HG02981 (cell line): ENCODE results near the gene TMEM169.
A peak's percentile ranks its signal among the peaks of the same experiment; 100 is the strongest.
"Not testable (repeated sequence)": the region's sequence is repeated elsewhere in the genome, so short reads cannot be mapped to it uniquely, and the experiment has no call there.

Experiments used
- ATAC-seq: cut with Tn5 transposase; IDR thresholded peaks from one replicate; pipeline ENCODE4 v1.9.1; 2021; ENCODE audit warnings: mild to moderate bottlenecking, moderate library complexity; ENCODE audit not compliant: unreplicated experiment

TMEM169 gene

DNA sequence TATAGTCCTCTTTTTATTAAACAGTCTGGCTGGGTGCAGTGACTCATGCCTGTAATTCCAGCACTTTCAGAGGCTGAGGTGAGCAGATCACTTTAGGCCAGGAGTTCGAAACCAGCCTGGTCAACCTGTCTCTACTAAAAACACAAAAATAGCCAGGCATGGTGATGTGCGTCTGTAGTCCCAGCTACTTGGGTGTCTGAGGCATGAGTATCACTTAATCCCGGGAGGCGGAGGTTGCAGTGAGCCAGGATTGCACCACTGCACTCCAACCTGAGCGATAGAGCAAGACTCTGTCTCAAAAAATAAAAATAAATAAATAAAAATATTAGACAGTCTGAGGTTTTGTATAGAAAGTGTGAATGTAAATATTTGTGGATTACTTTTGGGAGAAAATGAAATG is 45.2 kb downstream of the TMEM169 start:
- no peak for ATAC-seq

GRCh38 chr2:216130346-216130971 is 48.7 kb downstream of the TMEM169 start:
- ATAC-seq = no peak

DNA sequence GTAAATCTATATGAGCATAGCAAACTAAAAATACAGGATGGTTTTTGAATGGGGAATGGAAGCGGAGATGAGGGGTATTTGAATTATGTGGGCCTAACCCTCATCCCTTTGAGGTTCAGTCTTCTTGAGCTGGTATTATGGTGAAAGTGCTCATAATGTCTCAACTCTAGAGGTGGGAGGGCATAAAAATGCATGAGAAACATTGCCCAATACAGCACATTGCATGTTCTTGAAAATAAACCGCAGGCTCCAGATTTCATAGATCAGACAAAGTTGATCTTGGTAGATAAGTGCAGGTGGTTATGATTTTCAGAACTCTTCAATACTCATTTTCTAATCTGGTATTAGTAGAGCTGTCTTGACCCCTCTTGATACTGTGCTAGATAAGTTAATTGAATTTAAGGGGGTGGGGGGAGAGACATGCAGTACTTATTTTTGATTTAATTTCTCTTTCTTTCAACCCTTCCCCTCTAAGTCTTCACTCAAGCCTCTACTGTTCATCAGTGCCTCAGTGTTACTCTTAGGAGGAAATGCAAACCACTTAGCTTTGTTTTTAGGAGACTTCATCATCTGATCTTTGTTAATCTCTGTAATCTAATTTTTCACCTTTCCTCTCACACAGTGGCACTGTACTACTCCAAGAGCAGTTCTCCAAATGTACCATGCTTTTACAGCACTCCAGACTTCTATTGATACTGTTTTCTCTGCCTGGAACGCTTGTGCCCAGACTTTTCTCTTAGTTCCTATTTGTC is 49.6 kb downstream of the TMEM169 start:
- ATAC-seq = no peak

DNA sequence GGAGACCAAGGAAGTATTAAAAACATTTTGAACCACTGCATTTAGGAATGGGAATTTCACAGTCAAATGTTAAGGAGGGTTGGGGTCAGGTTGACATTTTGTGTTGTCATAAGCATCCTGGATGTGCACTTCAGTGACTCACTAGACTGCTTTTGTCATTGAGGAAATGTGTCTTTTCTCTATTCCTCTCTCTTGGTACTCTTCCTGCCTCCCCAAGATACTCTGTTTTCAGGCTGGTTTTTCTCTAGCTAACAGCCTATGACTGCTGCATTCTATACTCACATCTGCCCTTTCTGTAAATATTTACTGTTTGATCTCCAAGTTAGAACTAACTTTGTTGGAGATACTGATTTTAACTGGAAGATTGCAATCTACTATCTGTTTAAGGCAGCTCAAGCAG is 50.9 kb downstream of the TMEM169 start:
- no peak for ATAC-seq

DNA sequence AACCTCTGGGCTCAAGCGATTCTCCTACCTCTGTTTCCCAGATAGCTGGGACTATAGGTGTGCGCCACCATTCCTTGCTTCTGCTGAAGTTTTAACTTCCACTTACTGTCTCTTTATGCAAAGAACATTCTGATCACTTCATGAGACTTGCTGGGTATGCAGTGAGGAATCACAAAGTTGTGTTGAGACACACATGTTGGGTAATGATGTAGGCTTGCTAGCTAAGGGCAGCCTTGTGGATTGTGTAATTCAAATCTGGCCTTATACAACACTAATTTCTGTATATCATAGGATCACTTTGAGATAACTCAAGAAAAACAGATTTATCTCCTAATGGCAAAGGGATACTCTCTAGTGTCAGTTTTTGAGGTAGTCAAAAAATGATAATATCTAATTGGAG is 51.7 kb downstream of the TMEM169 start:
- ATAC-seq = no peak

DNA sequence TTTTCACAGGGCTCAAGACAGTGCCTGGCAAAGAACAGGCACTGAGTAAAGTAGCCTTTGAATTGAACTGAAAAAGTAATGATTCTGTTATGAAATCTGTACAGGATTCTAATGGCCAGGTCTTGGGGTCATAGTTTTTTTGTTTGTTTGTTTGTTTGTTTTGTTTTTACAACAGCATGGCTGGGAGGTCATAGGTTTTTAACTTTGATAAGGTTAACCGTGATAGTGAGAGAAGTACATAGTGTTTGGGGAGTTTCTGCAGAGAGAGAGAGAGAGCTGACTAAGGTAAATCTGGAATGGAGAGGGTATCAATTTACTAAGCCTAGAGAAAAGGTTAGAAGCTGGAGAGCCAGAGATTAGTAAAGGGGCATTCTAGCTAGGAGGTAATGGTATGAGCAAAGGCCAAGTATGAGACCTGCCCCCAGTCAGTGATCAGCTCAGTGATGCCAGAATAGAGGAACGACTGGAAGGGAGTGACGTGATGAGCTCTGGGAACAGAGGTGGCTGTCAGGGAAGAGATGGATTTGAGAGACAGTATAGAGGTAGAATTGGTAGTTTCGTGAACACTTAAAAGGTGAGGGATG is 53.3 kb downstream of the TMEM169 start:
- ATAC-seq = no peak

- ATAC-seq = no peak
Observed at GRCh38 chr2:216139884-216140283, 58.2 kb downstream of the TMEM169 start.

- not testable (repeated sequence) for ATAC-seq
Observed at GRCh38 chr2:216141516-216141915, 59.8 kb downstream of the TMEM169 start.

- ATAC-seq = peak; percentile 98
Observed at GRCh38 chr2:216142540-216142939, 60.8 kb downstream of the TMEM169 start.

- no peak for ATAC-seq
Observed at GRCh38 chr2:216144372-216144771, 62.7 kb downstream of the TMEM169 start.

DNA sequence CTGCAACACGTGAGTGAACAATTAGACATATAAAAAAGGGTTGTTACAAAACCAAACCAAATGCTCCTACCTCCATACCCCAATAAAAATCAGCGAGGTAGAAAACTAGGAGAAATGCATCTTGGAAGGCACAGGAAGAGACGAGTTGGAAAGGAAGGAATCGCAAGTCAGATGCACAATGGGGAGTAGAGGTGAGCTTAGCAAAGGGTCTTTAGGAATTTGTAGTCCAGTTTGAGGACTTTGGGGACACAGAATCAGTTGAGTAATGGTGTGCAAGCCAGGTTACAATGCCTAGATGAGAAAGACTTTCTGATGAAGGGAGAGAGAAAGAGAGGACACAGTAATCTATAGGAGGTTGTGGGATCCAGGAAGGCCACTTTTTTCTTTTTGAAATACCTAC is 63.1 kb downstream of the TMEM169 start:
- no peak for ATAC-seq

DNA sequence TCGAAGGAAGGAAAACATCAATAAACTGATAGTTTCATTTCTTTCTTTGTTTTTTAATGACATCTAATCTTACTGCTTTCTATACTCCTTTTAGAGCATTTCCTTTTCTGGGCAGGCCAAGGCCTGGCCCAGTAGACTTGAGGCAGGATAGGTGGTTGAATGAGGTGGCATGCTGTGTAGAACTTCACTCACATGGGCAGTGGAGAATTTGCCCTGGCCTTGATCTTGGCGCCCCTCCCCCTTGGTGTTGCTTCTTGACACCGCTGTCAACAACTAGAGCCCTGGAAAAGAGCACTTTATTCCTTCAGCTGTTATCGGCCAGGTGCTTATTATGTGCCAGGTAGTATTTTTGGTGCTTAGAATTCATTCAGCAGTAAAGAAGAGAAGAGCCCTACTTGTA is 64.9 kb downstream of the TMEM169 start:
- no peak for ATAC-seq

DNA sequence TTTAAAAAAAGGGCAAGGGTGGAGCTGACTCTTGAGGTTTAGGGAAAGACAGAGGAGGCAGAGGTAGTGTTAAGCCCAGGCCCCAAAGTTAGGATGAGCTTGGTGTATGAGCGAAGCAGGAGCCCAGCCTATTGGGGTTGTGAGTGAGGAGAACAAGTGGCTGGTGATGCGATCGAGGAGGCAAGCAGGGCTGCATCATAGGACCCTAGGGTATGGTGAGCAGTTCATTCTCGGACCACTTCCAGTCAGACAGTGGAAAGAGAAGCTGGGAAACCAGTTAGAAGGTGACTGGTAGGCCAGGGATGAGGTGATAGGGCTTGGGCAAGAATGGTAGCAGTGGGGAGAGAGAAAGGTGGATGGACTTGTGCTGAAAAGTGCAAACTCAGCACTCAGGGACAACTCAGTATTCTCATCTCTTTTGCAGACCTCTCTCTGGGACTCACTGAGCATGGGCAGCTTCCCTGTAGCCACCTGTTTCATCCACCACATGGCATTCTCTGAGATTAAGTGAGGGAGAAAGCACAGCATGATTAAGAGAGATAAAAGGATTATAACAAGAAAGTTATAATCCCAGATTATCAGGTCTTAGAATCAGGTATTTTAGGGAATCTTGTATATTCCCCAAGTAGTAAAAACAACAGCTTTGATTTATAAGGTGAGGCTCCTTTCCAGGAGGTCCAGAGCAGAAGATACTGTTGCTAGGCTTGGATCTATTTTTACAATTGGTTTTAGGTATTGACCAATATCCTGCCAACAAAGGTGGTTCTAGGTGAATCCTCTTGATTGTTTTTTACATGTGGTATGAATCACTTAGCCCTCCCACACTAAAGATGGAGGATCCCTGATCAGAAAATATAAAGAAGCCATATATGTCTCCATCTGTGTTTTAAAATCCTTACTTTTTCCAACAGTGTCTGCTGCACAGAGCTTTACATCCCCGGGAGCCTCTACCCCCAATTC is 65.7 kb downstream of the TMEM169 start:
- ATAC-seq = no peak

- ATAC-seq = no peak
Observed at GRCh38 chr2:216148983-216149382, 67.3 kb downstream of the TMEM169 start.

- no peak for ATAC-seq
Observed at GRCh38 chr2:216149741-216150140, 68.0 kb downstream of the TMEM169 start.

GRCh38 chr2:216151313-216152025 is 69.8 kb downstream of the TMEM169 start:
- ATAC-seq = no peak
